GM12892 (cell line): ENCODE data around the gene MAEA.

Experiments
- POLR2A ChIP-seq: IDR thresholded peaks from 2 replicates; pipeline ENCODE4 v1.6.1; 2011; ENCODE audit warnings: low read depth, low read length, control low read depth
- POLR2AphosphoS5 ChIP-seq: IDR thresholded peaks from 2 replicates; pipeline ENCODE4 v1.6.1; 2011; ENCODE audit warnings: low read depth, low read length, control low read depth

DNA sequence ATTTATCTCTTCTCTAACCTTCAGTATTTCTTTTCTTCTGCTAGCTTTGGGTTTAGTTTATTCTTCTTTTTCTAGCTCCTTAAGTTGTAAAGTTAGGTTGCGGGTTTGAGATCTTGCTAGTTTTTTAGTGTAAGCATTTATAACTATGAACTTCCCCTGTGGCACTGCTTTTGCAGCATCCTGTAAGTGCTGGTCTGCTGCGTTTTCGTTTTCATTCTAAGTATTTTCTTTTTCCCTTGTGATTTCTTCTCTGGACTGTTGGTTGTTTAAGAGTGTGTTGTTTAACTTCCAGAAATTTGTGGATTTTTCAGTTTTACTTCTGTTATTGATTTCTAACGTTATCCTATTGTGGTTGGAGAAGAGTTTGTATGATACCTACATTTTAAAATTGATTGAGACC is 29.7 kb upstream of the MAEA start:
- TF ChIP-seq POLR2A (no peak), POLR2AphosphoS5 (no peak)
